GM23338 (cell line): Measurements from ENCODE around the gene PITRM1. TPM values are rescaled to one million over a fixed set of nuclear protein-coding genes. Genes with fewer than 3 reads are reported as not detected.

Experiments
- ATAC-seq: fragments of 200-7000 bp; cut with Tn5 transposase; 3 replicates; pipeline ENCODE4 v1.9.1; 2020
- DNase-seq: peaks from one replicate; pipeline ENCODE4 v3.0.0-alpha.2; 2015; ENCODE audit warnings: low spot score
- H2AFZ ChIP-seq: fragments of 200-600 bp; sonication (generic); 2 replicates; pipeline ENCODE4 v1.8.0; 2016; ENCODE audit warnings: antibody characterized with exemption, mild to moderate bottlenecking, moderate library complexity
- H3F3A ChIP-seq: fragments of 200-600 bp; sonication (generic); replicated peaks from 2 replicates; pipeline ENCODE4 v1.8.0; 2017; ENCODE audit warnings: antibody characterized with exemption, mixed run types, low read depth
- H3K27ac ChIP-seq: fragments of 200-600 bp; sonication (generic); 2 replicates; pipeline ENCODE4 v1.6.1; 2016; ENCODE audit warnings: low read depth
- H3K27me3 ChIP-seq: fragments of 200-600 bp; sonication (generic); 2 replicates; pipeline ENCODE4 v1.8.0; 2016; ENCODE audit warnings: mild to moderate bottlenecking, mixed run types, moderate library complexity; ENCODE audit not compliant: insufficient read depth
- H3K36me3 ChIP-seq: fragments of 200-600 bp; sonication (generic); 2 replicates; pipeline ENCODE4 v1.8.0; 2016; ENCODE audit warnings: mild to moderate bottlenecking; ENCODE audit not compliant: insufficient read depth
- H3K4me1 ChIP-seq: fragments of 200-600 bp; sonication (generic); 2 replicates; pipeline ENCODE4 v1.8.0; 2016; ENCODE audit warnings: mild to moderate bottlenecking, moderate library complexity; ENCODE audit not compliant: insufficient read depth
- H3K4me2 ChIP-seq: fragments of 200-600 bp; sonication (generic); 2 replicates; pipeline ENCODE4 v1.7.1; 2017; ENCODE audit warnings: mixed run types
- H3K4me3 ChIP-seq: fragments of 200-600 bp; sonication (generic); 2 replicates; pipeline ENCODE4 v1.6.1; 2016; ENCODE audit warnings: mixed run types
- H3K79me2 ChIP-seq: fragments of 200-600 bp; sonication (generic); replicated peaks from 2 replicates; pipeline ENCODE4 v1.8.0; 2017; ENCODE audit warnings: mild to moderate bottlenecking; ENCODE audit not compliant: insufficient read depth
- H3K9me2 ChIP-seq: fragments of 200-600 bp; sonication (generic); 2 replicates; pipeline ENCODE4 v1.8.0; 2017; ENCODE audit not compliant: insufficient read depth
- H4K20me1 ChIP-seq: fragments of 200-600 bp; sonication (generic); replicated peaks from 2 replicates; pipeline ENCODE4 v1.8.0; 2017; ENCODE audit warnings: mild to moderate bottlenecking; ENCODE audit not compliant: insufficient read depth
- H3K27ac Mint-ChIP-seq: 2 replicates; pipeline ENCODE4 v1.8.0; 2020; ENCODE audit warnings: inconsistent platforms, mild to moderate bottlenecking, moderate library complexity, mixed read lengths
- H3K27me3 Mint-ChIP-seq: 3 replicates; pipeline ENCODE4 v1.8.0; 2022; ENCODE audit warnings: low read depth, mild to moderate bottlenecking, moderate library complexity, mixed read lengths, inconsistent platforms; ENCODE audit not compliant: insufficient read depth, poor library complexity
- H3K36me3 Mint-ChIP-seq: 3 replicates; pipeline ENCODE4 v1.8.0; 2021; ENCODE audit warnings: low read depth, mild to moderate bottlenecking, inconsistent platforms, moderate library complexity, mixed read lengths
- H3K4me1 Mint-ChIP-seq: 3 replicates; pipeline ENCODE4 v1.8.0; 2020; ENCODE audit warnings: mild to moderate bottlenecking, inconsistent platforms, mixed read lengths
- H3K4me3 Mint-ChIP-seq: 3 replicates; pipeline ENCODE4 v1.8.0; 2021; ENCODE audit warnings: moderate library complexity, mild to moderate bottlenecking, inconsistent platforms, mixed read lengths
- H3K9me3 Mint-ChIP-seq: 3 replicates; pipeline ENCODE4 v1.8.0; 2020; ENCODE audit warnings: moderate library complexity, mild to moderate bottlenecking, inconsistent platforms, mixed read lengths
- CREB1 ChIP-seq: fragments of 250-450 bp; sonication (Bioruptor Pico); IDR thresholded peaks from 2 replicates; pipeline ENCODE4 v1.5.0; 2020; ENCODE audit warnings: low read depth, mild to moderate bottlenecking, moderate library complexity
- CTCF ChIP-seq, 2 experiments: fragments of 200-600 bp in 1 of 2; sonication (generic) in 1 of 2; conservative IDR thresholded peaks; 2 replicates each; pipeline versions ENCODE4 v1.5.1 to v1.6.1; 2016 to 2017; ENCODE audit warnings: antibody characterized with exemption in 2 of 2, low read depth in 2 of 2, mild to moderate bottlenecking in 2 of 2, moderate library complexity in 1 of 2
- ETS1 ChIP-seq: IDR thresholded peaks from 2 replicates; pipeline ENCODE4 v1.6.1; 2016; ENCODE audit warnings: antibody characterized with exemption
- EZH2 ChIP-seq: fragments of 200-600 bp; sonication (generic); IDR thresholded peaks from one replicate; pipeline ENCODE4 v1.8.0; 2017; ENCODE audit warnings: antibody characterized with exemption, mild to moderate bottlenecking, low read depth; ENCODE audit not compliant: unreplicated experiment
- EZH2phosphoT487 ChIP-seq: fragments of 200-600 bp; sonication (generic); IDR thresholded peaks from one replicate; pipeline ENCODE4 v1.8.1; 2018; ENCODE audit warnings: antibody characterized with exemption; ENCODE audit not compliant: unreplicated experiment
- JUNB ChIP-seq: IDR thresholded peaks from one replicate; pipeline ENCODE4 v1.6.1; 2016; ENCODE audit warnings: antibody characterized with exemption; ENCODE audit not compliant: unreplicated experiment
- NANOG ChIP-seq: IDR thresholded peaks from 2 replicates; pipeline ENCODE4 v1.6.1; 2016; ENCODE audit warnings: antibody characterized with exemption, borderline replicate concordance
- POLR2AphosphoS5 ChIP-seq: IDR thresholded peaks from 2 replicates; pipeline ENCODE4 v1.6.1; 2016; ENCODE audit warnings: antibody characterized with exemption, low read depth
- STAT1 ChIP-seq: IDR thresholded peaks from one replicate; pipeline ENCODE4 v1.6.1; 2016; ENCODE audit warnings: antibody characterized with exemption; ENCODE audit not compliant: unreplicated experiment
- ZNF114 ChIP-seq: fragments of 250-450 bp; sonication (Bioruptor Pico); IDR thresholded peaks from 2 replicates; pipeline ENCODE4 v1.5.0; 2020; ENCODE audit warnings: mild to moderate bottlenecking, moderate library complexity
- ZNF331 ChIP-seq: fragments of 250-450 bp; sonication (Bioruptor Pico); IDR thresholded peaks from 2 replicates; pipeline ENCODE4 v1.5.0; 2020; ENCODE audit warnings: low read depth, mild to moderate bottlenecking, moderate library complexity
- ZNF462 ChIP-seq: fragments of 250-450 bp; sonication (Bioruptor Pico); IDR thresholded peaks from 2 replicates; pipeline ENCODE4 v1.5.0; 2020; ENCODE audit warnings: mild to moderate bottlenecking, moderate library complexity
- polyA plus RNA-seq: library from polyadenylated mRNA; unstranded; fragments of >200 nt; fragmentation: Nextera tagmentation; extraction: Ambion mirVana; gene quantifications from 2 replicates; pipeline ENCODE4 v1.2.1, GENCODE V29; 2016
- total RNA-seq: library from RNA; depleted of rRNA; stranded (reverse); fragments of >200 nt; shearing (Covaris generic); gene quantifications from 2 replicates; pipeline ENCODE4 v1.2.3, GENCODE V29; 2014
- TF ChIP-seq, protein P1 (sequence below): IDR thresholded peaks from one replicate; pipeline ENCODE4 v1.6.1; 2018; ENCODE audit warnings: antibody characterized with exemption; ENCODE audit not compliant: unreplicated experiment

Gene PITRM1
- total and polyA plus RNA-seq, 2 experiments from 2014 or later = 29.0 to 33.0 TPM

DNA sequence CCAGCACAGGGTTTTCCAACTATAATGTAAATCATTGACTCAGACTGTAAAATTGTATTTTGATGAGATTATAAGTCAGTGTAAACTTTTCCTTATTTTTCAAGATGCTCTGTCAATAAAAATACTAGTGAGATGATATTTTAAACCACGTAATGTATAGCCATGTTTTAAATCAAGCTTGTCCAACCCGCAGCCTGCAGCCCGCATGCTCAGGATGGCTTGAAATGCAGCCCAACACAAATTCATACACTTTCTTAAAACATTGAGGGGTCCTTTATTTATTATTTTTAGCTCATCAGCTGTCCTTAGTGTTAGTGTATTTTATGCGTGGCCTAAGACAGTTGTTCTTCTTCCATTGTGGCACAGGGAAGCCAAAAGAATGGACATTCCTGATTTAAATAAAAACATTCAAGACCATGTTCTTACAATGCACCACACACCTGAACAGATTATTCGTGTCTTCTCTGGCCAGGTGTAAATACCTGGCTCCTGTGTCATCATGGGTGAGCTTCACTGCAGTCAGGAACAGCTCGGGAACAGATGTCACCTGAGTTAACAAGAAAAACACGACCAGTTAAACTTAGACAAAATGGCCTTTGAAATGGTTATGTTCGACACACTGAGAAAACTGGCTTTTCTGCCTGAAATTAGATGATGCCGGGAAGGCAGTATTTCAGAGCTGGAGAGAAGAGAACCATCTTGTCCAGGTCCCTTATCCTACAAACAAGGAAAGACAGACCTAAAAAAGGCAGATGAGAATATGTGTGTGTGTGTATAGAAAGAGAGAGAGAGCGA is 5.9 kb downstream of the PITRM1 start:
- Mint-ChIP-seq H3K36me3 (peaks cover 40% of the 10 kb centered on the region; the same call in 2 of the 3 replicates), H3K4me3 (no peak overlapping the region), H3K9me3 (no peaks in the 10 kb centered on the region), H3K27ac (no peak overlapping the region), H3K27me3 (peaks cover 5% of the 10 kb centered on the region), H3K4me1 (no peaks in the 10 kb centered on the region)
- TF ChIP-seq ZNF114 (no peak), ZNF331 (CRISPR knock-in tag) (no peak), EZH2phosphoT487 (no peak), JUNB (no peak), STAT1 (no peak), NANOG (no peak), EZH2 (no peak), ZNF462 (no peak), POLR2AphosphoS5 (no peak), ETS1 (no peak), CREB1 (CRISPR knock-in tag) (no peak), CTCF (conservative IDR thresholded peaks at IDR 0.05; ENCODE audit: low read depth in 2 of 2) (no peak)
- TF ChIP-seq, protein P1, sequence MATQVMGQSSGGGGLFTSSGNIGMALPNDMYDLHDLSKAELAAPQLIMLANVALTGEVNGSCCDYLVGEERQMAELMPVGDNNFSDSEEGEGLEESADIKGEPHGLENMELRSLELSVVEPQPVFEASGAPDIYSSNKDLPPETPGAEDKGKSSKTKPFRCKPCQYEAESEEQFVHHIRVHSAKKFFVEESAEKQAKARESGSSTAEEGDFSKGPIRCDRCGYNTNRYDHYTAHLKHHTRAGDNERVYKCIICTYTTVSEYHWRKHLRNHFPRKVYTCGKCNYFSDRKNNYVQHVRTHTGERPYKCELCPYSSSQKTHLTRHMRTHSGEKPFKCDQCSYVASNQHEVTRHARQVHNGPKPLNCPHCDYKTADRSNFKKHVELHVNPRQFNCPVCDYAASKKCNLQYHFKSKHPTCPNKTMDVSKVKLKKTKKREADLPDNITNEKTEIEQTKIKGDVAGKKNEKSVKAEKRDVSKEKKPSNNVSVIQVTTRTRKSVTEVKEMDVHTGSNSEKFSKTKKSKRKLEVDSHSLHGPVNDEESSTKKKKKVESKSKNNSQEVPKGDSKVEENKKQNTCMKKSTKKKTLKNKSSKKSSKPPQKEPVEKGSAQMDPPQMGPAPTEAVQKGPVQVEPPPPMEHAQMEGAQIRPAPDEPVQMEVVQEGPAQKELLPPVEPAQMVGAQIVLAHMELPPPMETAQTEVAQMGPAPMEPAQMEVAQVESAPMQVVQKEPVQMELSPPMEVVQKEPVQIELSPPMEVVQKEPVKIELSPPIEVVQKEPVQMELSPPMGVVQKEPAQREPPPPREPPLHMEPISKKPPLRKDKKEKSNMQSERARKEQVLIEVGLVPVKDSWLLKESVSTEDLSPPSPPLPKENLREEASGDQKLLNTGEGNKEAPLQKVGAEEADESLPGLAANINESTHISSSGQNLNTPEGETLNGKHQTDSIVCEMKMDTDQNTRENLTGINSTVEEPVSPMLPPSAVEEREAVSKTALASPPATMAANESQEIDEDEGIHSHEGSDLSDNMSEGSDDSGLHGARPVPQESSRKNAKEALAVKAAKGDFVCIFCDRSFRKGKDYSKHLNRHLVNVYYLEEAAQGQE = no peak
- H2AFZ ChIP-seq = no peak overlapping the region
- peaks cover 10% of the 10 kb centered on the region; the same call in 1 of the 2 replicates for H3K36me3 ChIP-seq
- DNase-seq (no peak), ATAC-seq (no peak)
- H3K4me3 ChIP-seq = no peak overlapping the region
- H3K79me2 ChIP-seq = peaks cover 3% of the 10 kb centered on the region; the same call in 1 of the 2 replicates
- H3K4me2 ChIP-seq = no peak overlapping the region
- H3F3A ChIP-seq = no peaks in the 10 kb centered on the region
- no peaks in the 10 kb centered on the region for H3K9me2 ChIP-seq
- no peaks in the 10 kb centered on the region; the same call in none of the 2 replicates for H4K20me1 ChIP-seq
- H3K4me1 ChIP-seq = no peaks in the 10 kb centered on the region
- H3K27me3 ChIP-seq = no peaks in the 10 kb centered on the region
- H3K27ac ChIP-seq = no peak overlapping the region
